Measurements from ENCODE around the gene IARS1.

GRCh38 chr9:92333282-92333634 lies 39.8 kb upstream of the IARS1 start:
- TF ChIP-seq CTCF (IDR thresholded peaks at IDR 0.05; ENCODE audit: borderline replicate concordance, extremely low read depth, low read length, poor library complexity, severe bottlenecking): no peak
- no peak for TF ChIP-seq EZH2 (IDR thresholded peaks at IDR 0.05; ENCODE audit: borderline replicate concordance, low read depth, low read length, severe bottlenecking)
